Ovary (tissue), 9 donors: ENCODE results near the gene NOTCH1. TPM values are rescaled to one million over a fixed set of nuclear protein-coding genes. Genes with fewer than 3 reads are reported as not detected.

Experiments used
- DNase-seq, 5 donors: peaks; one replicate each; pipeline ENCODE4 v3.0.0-alpha.2; 2019 to 2020
- H3K27ac ChIP-seq, 2 donors: fragments of 200-600 bp; one replicate each; pipeline versions ENCODE4 v1.5.1 to v1.8.0; 2019 to 2022
- H3K27me3 ChIP-seq: fragments of 200-600 bp; one replicate; pipeline ENCODE4 v1.8.0; 2022
- H3K36me3 ChIP-seq: fragments of 200-600 bp; sonication (generic); one replicate; pipeline ENCODE4 v1.5.1; 2019
- H3K4me1 ChIP-seq: one replicate; pipeline ENCODE4 v1.8.1; 2013; ENCODE audit warnings: mild to moderate bottlenecking, moderate library complexity; ENCODE audit not compliant: insufficient read depth
- H3K4me3 ChIP-seq: fragments of 200-600 bp; sonication (generic); one replicate; pipeline ENCODE4 v1.5.1; 2017
- H3K9me3 ChIP-seq, 2 donors: fragments of 200-600 bp in 1 of 2; sonication (generic) in 1 of 2; one replicate each; pipeline versions ENCODE4 v1.5.1 to v1.8.1; 2013 to 2019; ENCODE audit warnings: mild to moderate bottlenecking in 1 of 2, moderate library complexity in 1 of 2
- CTCF ChIP-seq, 3 donors: fragments of 450-650 bp in 2 of 3; fragments of 200-600 bp in 1 of 3; IDR thresholded peaks; one replicate each; pipeline versions ENCODE4 v1.5.1 to v1.8.0; 2016 to 2022; ENCODE audit warnings: antibody characterized with exemption in 3 of 3, mild to moderate bottlenecking in 1 of 3
- EP300 ChIP-seq: sonication (generic); formaldehyde crosslinking; IDR thresholded peaks from one replicate; pipeline ENCODE4 v1.6.1; 2017; ENCODE audit warnings: antibody characterized with exemption
- POLR2A ChIP-seq: fragments of 450-650 bp; IDR thresholded peaks from one replicate; pipeline ENCODE4 v1.6.1; 2017; ENCODE audit warnings: antibody characterized with exemption, mild to moderate bottlenecking, moderate library complexity
- WGBS, 3 donors: extraction: QIAGEN DNeasy Blood & Tissue Kit in 1 of 3; methylation state at CpG; one replicate each; pipeline versions ENCODE4 v1.1.5 to v1.1.7; 2013 to 2017; 5-methylcytosine and 5-hydroxymethylcytosine counted together
- intact Hi-C, 4 donors: fragments of 100-400 bp; cut with DNase I; formaldehyde crosslinking; loops; one replicate each; pipeline versions ENCODE4 v1.11.0 to v1.15.1; 2022 to 2023
- polyA plus RNA-seq, 2 donors: library from polyadenylated mRNA; stranded (reverse); fragments of 200-250 nt in 1 of 2; fragments of 350-450 nt in 1 of 2; fragmentation: Illumina TruSeq in 1 of 2; extraction: RNeasy Lipid Tissue Mini Kit (QIAGEN cat#74804) in 1 of 2; gene quantifications; one replicate each; pipeline ENCODE4 v1.2.3, GENCODE V29; 2013 to 2014
- total RNA-seq, 7 donors: library from RNA; depleted of rRNA in 2 of 7; stranded (reverse); fragments of >200 nt in 2 of 7; fragmentation: NEBNext Ultra II Directional in 3 of 7; extraction: Animal tissue kit (Norgen Biotek cat#: 25700) in 3 of 7; gene quantifications; one replicate each; pipeline versions ENCODE4 v1.1.0 to v1.2.4, GENCODE V29; 2016 to 2023
- donor health status: DM: no; HTN: no; CAD: no; lungs with moderate emphysema.
- donor health status: DM: no; HTN: no; CAD: no.
- donor health status: Bipolar disorder and iron deficiency.
- donor health status: DM: yes; HTN: yes; CAD: no.
- donor health status: DM: no; HTN: no; CAD: no.
- donor health status: DM: yes; HTN: yes; CAD: no.

The NOTCH1 gene
- total and polyA plus RNA-seq, 9 donors, result 2.5 to 30.9 (median 17.1) TPM

GRCh38 chr9:136547508-136548215 lies 1.8 kb upstream of the NOTCH1 start:
- no peak for TF ChIP-seq EP300
- TF ChIP-seq POLR2A, result no peak
- no peak for TF ChIP-seq CTCF (IDR thresholded peaks at IDR 0.05)
- peaks cover 18% of the 10 kb centered on the region for H3K4me1 ChIP-seq
- no peaks in the 10 kb centered on the region for H3K9me3 ChIP-seq
- H3K27ac ChIP-seq, result peak overlapping the region; percentile 37 to 89
- no peaks in the 10 kb centered on the region for H3K36me3 ChIP-seq
- peak in 1 of 5 donors; percentile 63 for DNase-seq
- H3K4me3 ChIP-seq, result no peak overlapping the region
- WGBS, 3 donors, result 50 to 63% (median 54%) methylated on average over 22 to 25 of the region's 25 CpGs
- H3K27me3 ChIP-seq, result no peaks in the 10 kb centered on the region
- intact Hi-C loops, result loop anchor here in 2 of 4 donors (2.0 to 10.0 kb wide), 2 partner anchors 23 to 63 kb away; partner anchors contain the start of gene SEC16A (in 1 of the 2)

GRCh38 chr9:136546697-136547501 lies 1.1 kb upstream of the NOTCH1 start:
- no peaks in the 10 kb centered on the region for H3K36me3 ChIP-seq
- H3K4me1 ChIP-seq, result peaks cover 18% of the 10 kb centered on the region

GRCh38 chr9:136545692-136545964 lies 220 bp downstream of the NOTCH1 start:
- 0 to 1% (median 0%) methylated on average over 7 to 41 of the region's 41 CpGs for WGBS, 3 donors

More at GRCh38 chr9:136546697-136547501, 1.1 kb upstream of the NOTCH1 start:
- no peak for TF ChIP-seq EP300
- TF ChIP-seq CTCF (IDR thresholded peaks at IDR 0.05), result no peak
- no peak for TF ChIP-seq POLR2A
- H3K4me3 ChIP-seq, result peak overlapping the region; percentile 71
- DNase-seq, result peak; percentile 74 to 84 (median 77)
- 0 to 2% (median 2%) methylated on average over 35 to 45 of the region's 45 CpGs for WGBS, 3 donors
- peak overlapping the region; percentile 85 to 89 for H3K27ac ChIP-seq
- intact Hi-C loops, result loop anchor here in 2 of 4 donors (2.0 to 10.0 kb wide), 2 partner anchors 24 to 62 kb away; partner anchors contain the start of gene SEC16A (in 1 of the 2)
- no peaks in the 10 kb centered on the region for H3K9me3 ChIP-seq
- no peaks in the 10 kb centered on the region for H3K27me3 ChIP-seq

More at GRCh38 chr9:136545692-136545964, 220 bp downstream of the NOTCH1 start:
- no peaks in the 10 kb centered on the region for H3K36me3 ChIP-seq
- peaks cover 15% of the 10 kb centered on the region for H3K4me1 ChIP-seq
- peak overlapping the region; percentile 85 to 89 for H3K27ac ChIP-seq
- TF ChIP-seq EP300, result no peak
- TF ChIP-seq POLR2A, result no peak
- TF ChIP-seq CTCF (IDR thresholded peaks at IDR 0.05), result no peak
- no peak for DNase-seq
- H3K9me3 ChIP-seq, result no peaks in the 10 kb centered on the region
- intact Hi-C loops, result loop anchor here in 1 of 4 donors (10.0 kb wide), 1 partner anchor 61 kb away; the partner anchor contains the start of gene SEC16A
- no peaks in the 10 kb centered on the region for H3K27me3 ChIP-seq
- peak overlapping the region; percentile 71 for H3K4me3 ChIP-seq
